ENCODE results near the gene SBF2.
A peak's percentile ranks its signal among the peaks of the same experiment; 100 is the strongest.

The SBF2 gene

GRCh38 chr11:9756878-9757277 lies 537.1 kb downstream of the SBF2 start:
- no peak overlapping the region for H3K4me3 ChIP-seq (ENCODE audit: low read depth, low read length)
- TF ChIP-seq CTCF (conservative IDR thresholded peaks at IDR 0.05; ENCODE audit: low read depth, low read length): no peak
- DNase-seq (ENCODE audit: low read depth): no peak

- no peak overlapping the region for H3K4me3 ChIP-seq (ENCODE audit: low read depth, low read length)
- DNase-seq (ENCODE audit: low read depth): no peak
- no peak for TF ChIP-seq CTCF (conservative IDR thresholded peaks at IDR 0.05; ENCODE audit: low read depth, low read length)
These were observed 537.6 kb downstream of the SBF2 start for GRCh38 chr11:9756461-9756860.

GRCh38 chr11:9755561-9756185 lies 538.3 kb downstream of the SBF2 start:
- TF ChIP-seq CTCF (conservative IDR thresholded peaks at IDR 0.05; ENCODE audit: low read depth, low read length): no peak
- peak; percentile 90 for DNase-seq (ENCODE audit: low read depth)
- no peak overlapping the region for H3K4me3 ChIP-seq (ENCODE audit: low read depth, low read length)

GRCh38 chr11:9754010-9754471 lies 540.0 kb downstream of the SBF2 start:
- no peak overlapping the region for H3K4me3 ChIP-seq (ENCODE audit: low read depth, low read length)
- DNase-seq (ENCODE audit: low read depth): no peak
- no peak for TF ChIP-seq CTCF (conservative IDR thresholded peaks at IDR 0.05; ENCODE audit: low read depth, low read length)

- no peak overlapping the region for H3K4me3 ChIP-seq (ENCODE audit: low read depth, low read length)
- DNase-seq (ENCODE audit: low read depth): peak; percentile 60
- TF ChIP-seq CTCF (conservative IDR thresholded peaks at IDR 0.05; ENCODE audit: low read depth, low read length): no peak
These were observed 541.0 kb downstream of the SBF2 start for GRCh38 chr11:9753021-9753420.

- TF ChIP-seq CTCF (conservative IDR thresholded peaks at IDR 0.05; ENCODE audit: low read depth, low read length): no peak
- no peak overlapping the region for H3K4me3 ChIP-seq (ENCODE audit: low read depth, low read length)
- DNase-seq (ENCODE audit: low read depth): peak; percentile 53
These were observed 541.9 kb downstream of the SBF2 start for GRCh38 chr11:9752091-9752490.

GRCh38 chr11:9750551-9750950 lies 543.5 kb downstream of the SBF2 start:
- TF ChIP-seq CTCF (conservative IDR thresholded peaks at IDR 0.05; ENCODE audit: low read depth, low read length): no peak
- DNase-seq (ENCODE audit: low read depth): no peak
- H3K4me3 ChIP-seq (ENCODE audit: low read depth, low read length): no peak overlapping the region
